C1 segment of cervical spinal cord (tissue), 14 donors: ENCODE results near the gene LARGE2.
A peak's percentile ranks its signal among the peaks of the same experiment; 100 is the strongest.

Source experiments
- DNase-seq, 14 donors: peaks; one replicate each; lab custom pipeline; 2025; lab: John Stamatoyannopoulos, UW

LARGE2 gene

DNA sequence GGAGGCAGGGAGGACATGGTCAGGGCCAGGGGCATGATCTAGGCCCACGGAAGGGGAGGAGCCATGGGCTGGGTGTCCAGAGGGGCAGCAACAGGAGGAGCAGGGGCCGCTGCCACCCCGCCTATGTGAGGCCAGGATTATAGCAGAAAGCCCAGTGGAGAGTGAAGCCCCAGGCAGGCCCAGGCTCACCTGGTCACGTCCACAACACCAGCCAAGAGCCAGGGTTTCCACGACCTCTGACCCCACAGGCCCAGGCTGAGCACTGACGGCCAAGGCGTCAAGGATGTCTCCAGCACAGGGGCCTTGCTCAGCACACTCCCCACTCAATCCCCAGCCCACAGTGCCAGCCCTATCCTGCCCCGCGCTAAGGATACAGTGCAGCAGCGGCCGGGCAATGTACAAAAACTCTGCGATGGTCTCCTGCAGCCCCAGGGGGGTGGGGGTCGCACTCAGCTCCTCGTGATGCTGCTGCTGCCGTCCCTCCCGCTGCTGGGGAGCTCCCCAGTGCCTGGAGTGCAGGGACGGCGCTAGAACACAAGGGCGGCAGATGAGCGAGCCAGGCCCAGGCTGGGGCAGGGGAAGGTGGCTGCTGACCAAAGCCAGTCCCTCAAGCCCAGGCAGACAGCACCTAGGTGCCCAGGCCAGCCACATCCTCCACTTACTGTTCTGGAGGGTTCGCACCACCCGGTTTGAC is 8.4 kb upstream of the LARGE2 start:
- DNase-seq = no peak

DNA sequence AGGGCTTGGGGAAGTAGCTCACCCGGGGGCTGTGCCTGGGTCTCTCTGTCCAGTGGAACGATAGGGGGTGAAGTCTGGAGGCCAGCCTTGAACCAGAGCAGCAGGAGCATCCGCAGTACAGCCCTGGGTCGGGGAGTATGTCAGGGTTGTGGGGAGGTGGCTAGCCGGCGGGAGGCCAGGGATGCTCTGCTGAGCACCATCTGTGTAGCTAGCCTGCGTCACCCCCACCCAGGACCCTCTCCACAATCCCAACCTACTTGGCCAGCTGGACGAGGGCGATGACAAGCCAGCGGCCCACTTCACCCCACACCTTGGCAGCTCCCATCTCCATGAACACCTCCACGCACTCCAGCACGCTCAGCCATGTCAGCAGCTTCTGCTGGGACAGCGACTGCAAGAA is 7.0 kb upstream of the LARGE2 start:
- no peak for DNase-seq

DNA sequence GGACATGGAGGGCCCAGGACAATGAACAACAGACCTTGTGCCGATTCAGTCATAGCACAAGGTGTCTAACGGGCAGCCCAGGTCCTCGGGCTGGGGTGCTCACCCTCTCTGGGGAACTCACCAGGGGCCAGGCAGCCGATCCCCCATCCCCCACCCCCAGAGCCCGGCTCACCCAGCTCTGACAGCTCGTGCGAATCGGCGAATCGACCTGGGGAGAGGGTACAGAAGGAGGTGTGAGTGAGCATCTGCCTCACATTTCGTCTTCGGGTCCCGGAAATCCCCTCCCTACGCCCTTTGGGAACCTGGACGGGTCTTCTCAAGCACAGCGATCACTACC is 5.2 kb upstream of the LARGE2 start:
- DNase-seq = no peak

DNA sequence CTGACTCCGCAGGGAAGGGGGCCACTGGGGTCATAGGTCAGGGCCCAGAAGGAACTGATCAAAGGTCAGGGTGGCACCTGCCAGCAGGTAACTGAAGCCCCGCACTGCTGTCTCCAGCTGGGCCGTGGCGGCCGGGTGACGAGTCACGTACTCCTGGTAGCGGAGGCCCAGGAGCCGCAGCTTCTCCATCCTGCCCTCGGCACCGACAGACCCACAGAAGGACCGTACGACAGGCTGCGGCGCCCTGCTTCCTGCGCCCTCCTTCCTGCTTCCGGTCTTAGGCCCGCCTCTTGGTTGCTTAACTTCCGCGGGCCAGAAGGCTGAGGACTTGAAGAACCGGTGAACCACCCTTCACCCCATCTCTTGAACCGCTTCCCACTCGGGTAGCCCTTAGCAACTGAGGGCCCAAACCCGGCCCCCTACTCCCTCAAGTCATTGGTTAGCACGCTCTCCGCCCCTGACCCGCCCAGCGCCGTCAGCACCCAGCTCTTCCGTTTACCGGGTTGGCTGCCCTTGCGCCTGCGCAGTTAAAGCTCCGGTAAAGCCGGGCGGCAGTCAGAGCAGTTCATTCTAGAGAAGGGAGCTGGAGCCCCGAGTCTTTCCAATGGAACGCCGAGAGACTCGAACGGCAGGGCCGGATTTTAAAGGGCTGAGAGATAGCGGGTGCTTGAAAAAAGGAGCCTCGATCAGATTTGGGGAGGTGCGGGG is 4.7 kb upstream of the LARGE2 start, which contains the start of gene PEX16:
PEX16 (minus strand) TSS at position 255 of the 708 bp plus-strand sequence; CDS start at position 189, 66 bp downstream.
- peak; percentile 45 to 97 (median 93) for DNase-seq

DNA sequence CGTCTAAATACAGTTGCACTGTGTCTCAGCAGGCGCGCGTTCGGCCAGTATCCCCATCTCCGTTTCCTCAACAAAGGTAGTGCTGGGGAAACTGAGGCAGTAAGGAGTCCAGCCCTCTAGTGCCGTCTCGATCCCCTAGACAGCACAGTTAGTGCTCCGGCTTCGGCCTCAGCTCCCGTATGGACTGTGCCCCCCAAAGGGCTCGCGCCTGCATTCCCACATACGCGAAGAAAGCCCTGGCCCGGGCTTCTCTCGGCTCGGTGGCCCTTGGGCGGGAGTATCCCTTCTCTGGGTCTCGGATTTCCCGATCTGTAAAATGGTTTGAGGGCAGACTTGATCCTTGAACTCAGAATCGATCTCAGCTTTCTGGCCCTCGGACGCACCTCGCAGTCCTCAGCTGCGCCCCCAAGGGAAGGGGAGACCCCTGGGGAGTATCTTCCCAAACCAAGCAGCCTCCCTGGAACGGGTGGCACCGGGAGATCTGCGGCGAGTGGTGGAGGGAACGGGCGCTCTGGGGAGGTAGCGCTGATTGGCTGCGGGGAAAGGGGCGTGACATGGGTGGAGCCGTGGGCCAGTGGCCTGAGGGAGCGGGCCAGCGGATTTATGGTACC is 4.0 kb upstream of the LARGE2 start:
- DNase-seq = peak in 12 of 14 donors; percentile 44 to 82 (median 74)

DNA sequence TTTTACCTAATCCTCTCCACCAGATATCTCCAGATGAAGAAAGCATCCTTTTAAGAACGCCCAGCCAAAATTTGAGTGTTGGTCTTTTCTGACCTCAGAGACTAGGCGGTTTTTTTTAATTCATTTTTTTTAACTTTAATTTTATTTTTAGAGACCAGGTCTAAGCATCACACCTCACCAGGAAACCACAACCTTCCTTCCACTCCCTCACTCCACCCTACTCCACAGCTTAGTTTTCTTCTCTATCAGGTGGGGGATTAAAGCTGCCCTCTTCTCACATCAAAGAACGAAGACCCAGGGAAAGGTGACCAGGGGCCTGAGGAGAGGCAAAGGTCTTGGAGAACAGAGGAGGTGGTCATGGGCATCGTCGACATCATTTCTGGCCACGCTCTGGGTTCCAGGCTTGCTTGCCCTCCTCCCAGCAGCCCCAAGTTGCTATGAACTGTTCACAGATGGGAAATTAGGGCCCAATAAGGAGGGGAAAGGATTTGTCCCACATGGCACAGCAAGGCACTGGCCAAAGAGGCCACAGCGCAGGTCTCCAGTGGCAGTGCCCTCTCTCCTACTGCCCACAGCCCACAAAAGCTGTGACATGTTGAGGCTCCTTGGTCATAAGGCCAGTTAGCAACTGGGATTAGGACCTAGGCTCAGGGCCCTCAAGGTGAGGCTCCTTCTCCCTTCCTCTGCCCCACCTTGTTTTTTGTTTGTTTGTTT is 3.3 kb upstream of the LARGE2 start:
- no peak for DNase-seq

DNA sequence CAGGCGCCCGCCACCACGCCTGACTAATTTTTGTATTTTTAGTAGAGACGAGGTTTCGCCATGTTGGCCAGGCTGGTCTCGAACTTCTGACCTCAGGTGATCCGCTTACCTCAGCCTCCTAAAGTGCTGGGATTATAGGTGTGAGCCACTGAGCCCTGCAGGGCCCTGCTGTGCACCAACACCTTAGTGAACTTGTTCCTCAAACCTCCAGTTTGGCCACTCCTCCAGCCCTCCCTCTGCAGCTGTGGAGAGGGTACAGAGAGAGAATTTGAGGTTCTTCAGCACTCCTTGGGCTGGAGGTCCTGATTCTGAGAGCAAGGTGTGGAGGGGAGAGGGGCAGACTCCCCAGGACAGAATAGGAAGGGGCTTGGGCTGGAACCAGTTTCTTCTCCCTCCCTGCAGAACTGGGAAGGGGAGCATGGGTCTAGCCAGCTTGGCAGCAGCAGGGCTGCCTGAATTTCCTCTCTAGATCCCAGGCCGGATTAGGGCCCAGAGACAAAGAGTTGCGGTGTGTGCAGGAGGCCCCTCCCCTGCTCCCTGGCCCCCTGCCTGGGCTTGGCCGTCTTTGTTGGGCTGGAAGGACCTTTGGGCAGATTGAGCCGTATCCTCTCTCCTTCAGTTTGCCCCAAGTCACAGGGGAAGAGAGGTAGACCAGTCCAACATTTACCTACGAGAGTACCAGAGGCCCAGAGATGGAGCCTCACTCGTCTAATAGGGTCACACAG is 2.5 kb upstream of the LARGE2 start:
- no peak for DNase-seq

DNA sequence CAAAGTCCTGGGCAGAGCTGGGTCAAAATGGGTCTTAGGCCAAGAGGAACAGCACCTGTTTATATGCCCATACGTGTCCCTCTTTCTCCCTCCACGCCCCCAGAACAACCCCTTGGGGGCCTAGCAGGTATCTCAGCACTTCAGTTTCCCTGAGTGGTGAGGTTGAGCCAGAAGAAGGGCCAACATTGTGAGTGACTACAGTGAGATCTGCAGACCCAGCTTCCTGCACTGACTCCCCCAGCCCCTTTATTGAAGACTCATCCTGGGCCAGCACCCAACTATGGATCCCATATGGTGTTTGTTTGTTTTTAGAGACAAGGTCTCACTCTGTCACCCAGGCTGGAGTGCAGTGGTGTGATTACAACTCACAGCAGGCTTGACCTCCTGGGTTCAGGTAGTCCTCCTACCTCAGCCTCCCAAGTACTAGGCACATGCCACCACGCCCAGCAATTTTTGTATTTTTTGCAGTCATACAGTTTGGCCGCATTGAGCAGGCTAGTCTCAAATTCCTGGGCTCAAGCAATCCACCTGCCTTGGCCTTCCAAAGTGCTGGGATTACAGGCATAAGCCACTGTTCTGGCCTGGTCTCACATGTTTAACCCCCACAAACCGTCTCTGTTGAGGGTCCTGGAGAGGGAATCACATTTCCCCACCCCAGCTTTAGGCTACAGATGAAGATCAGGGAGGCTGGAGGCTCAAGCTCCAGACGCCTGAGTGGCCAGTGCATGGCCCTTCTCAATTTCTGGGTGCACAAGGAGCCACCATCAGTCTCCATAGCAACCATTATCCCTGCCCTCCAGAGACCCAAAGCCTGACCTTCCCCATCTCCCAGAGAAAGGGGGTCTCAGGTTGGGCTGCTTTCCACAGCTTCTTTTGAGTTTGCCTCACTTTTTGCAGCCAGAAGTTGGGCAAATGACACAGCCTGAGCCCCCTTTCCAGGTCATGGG is 1.7 kb upstream of the LARGE2 start:
- no peak for DNase-seq

DNA sequence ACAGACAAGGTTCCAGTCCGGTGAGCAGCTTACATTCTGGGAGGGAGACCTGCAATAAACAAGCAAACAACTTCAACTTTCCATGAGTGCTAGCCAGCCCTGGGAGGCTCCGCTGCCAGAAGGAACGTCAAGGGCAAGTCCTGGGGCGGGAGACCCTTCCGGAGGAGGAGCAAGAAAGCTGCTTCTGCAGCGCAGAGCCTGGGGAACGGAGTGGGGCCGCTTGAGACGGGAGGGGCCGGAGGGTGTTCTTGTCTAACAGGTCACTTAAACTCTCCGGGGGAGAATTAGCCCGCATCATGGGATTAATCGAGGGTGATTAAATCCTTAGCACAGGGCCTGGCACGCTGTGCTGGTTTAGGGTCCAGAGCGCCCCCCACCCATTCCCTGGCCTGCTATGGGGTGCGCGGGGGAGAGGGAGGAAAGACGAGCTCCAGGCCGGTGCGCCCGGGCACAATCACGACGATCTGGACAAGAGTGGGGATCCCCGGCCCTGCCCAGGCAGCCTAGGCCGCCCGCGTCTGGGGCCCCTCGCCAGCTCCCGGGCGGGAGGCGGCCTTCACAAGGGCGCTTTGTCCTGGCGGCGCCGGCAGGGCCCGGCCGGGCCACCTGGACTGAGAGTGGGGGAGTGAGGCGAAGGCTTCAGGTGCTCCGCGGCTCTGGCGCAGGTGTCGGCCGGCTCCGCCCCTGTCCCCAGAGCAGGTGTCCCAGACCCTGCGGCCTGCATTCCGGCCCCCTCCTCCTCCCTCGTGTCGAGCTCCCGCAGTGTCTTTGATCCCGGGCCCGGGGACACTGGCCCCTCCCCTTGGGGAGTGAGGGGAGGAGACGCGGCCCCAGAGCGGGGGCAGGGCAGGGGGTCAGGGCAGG is 663 bp upstream of the LARGE2 start:
- no peak for DNase-seq

DNA sequence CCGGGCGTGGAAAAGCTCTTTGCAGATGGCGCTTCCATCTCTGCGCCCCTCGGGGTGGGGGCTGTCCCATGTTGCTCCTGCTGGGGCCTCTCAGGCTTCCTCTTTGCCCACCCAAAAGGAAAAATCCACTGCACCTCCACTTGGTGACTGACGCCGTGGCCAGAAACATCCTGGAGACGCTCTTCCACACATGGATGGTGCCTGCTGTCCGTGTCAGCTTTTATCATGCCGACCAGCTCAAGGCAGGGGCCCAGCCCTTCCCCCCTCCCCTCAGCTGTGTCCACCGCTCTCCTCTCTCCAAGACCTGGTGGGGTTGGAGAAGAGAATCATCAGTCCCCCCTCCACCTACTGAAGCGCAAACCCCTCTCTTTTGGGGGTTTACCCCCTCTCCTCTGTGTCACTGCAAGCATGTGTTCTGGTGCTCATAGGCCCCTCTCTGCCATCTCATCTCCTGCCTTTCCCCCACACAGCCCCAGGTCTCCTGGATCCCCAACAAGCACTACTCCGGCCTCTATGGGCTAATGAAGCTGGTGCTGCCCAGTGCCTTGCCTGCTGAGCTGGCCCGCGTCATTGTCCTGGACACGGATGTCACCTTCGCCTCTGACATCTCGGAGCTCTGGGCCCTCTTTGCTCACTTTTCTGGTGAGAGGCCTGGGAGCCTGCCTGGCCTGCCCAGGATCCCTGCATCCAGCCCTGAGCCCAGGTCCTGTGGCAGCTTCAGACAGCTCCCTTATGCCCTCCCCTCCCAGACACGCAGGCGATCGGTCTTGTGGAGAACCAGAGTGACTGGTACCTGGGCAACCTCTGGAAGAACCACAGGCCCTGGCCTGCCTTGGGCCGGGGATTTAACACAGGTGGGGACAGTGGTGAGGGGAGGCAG is 1.8 kb downstream of the LARGE2 start:
- no peak for DNase-seq

DNA sequence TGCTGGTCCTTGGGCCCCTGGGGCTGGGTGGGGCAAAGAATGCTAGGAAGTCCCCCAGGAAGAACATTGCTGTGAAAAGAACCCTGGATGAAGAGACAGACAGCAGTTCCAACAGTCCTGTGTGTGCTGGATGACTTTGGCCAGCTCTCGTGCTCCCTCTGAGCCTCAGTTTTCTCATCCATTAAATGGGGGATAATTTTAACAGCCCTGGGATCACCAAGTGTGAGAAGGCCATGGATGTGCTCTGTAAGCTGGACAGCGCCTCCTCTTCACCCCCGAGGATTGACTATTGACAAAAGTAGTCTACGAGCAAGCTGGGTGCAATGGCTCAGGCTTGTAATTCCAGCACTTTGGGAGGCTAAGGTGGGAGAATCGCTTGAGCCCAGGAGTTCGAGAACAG is 2.5 kb downstream of the LARGE2 start:
- no peak for DNase-seq

DNA sequence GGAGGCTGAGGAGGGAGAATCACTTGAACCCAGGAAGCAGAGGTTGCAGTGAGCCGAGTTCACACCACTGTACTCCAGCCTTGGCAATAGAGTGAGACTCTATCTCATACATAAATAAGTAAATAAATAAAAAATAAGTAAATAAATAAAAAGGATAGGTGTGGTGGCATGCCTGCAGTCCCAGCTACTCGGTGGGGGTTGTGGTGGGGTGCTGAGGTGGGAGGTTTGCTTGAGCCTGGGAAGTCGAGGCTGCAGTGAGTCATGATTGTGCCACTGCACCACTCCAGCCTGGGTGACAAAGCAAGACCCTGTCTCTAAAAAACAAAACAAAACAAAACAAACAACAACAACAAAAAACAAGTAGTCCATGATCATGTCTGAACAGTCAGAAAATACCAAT is 3.1 kb downstream of the LARGE2 start:
- DNase-seq = no peak

DNA sequence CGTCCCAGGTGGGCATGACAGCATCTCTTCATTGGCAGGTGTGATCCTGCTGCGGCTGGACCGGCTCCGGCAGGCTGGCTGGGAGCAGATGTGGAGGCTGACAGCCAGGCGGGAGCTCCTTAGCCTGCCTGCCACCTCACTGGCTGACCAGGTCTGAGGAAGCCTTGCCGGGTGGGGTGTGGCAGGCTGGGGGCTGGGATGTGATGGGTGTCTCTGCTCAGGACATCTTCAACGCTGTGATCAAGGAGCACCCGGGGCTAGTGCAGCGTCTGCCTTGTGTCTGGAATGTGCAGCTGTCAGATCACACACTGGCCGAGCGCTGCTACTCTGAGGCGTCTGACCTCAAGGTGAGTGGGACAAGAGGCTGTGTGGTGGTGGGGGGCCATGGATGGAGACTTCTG is 3.5 kb downstream of the LARGE2 start:
- DNase-seq = no peak

DNA sequence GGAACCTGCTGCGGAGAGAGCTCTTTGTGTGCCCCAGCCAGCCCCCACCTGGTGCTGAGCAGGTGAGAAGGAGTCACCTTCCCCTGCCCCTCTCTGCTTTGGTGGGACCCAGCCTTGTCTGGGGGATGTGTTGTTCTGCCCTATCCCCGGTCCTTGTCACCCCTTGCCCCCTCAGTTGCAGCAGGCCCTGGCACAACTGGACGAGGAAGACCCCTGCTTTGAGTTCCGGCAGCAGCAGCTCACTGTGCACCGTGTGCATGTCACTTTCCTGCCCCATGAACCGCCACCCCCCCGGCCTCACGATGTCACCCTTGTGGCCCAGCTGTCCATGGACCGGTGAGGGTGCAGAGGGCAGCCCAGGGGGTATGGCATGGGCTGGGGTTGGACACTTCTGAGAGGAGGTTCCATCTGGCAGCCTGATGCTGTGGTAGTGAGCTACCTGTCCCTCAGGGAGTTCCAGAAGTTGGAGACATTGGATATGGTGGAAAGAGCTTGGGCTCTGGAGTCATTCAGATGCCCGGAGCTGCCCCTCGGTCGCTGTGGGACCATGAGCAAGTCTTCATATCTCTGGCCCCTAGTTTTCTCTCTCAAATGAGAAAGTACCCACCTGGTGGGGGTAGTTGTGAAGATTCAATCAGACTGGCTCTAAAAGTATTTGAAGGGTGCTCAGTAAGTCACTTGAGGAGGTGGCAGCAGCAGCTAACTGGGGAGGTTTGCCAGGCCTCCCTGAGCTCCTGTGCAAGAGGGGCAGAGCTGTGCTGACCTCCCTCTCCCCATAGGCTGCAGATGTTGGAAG is 4.3 kb downstream of the LARGE2 start:
- no peak for DNase-seq

DNA sequence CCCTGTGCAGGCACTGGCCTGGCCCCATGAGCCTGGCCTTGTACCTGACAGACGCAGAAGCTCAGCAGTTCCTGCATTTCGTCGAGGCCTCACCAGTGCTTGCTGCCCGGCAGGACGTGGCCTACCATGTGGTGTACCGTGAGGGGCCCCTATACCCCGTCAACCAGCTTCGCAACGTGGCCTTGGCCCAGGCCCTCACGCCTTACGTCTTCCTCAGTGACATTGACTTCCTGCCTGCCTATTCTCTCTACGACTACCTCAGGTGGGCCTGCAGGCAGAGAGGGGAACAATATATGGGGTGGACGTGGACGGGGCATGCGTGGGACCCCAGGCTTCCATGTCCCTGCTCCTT is 4.9 kb downstream of the LARGE2 start:
- no peak for DNase-seq

DNA sequence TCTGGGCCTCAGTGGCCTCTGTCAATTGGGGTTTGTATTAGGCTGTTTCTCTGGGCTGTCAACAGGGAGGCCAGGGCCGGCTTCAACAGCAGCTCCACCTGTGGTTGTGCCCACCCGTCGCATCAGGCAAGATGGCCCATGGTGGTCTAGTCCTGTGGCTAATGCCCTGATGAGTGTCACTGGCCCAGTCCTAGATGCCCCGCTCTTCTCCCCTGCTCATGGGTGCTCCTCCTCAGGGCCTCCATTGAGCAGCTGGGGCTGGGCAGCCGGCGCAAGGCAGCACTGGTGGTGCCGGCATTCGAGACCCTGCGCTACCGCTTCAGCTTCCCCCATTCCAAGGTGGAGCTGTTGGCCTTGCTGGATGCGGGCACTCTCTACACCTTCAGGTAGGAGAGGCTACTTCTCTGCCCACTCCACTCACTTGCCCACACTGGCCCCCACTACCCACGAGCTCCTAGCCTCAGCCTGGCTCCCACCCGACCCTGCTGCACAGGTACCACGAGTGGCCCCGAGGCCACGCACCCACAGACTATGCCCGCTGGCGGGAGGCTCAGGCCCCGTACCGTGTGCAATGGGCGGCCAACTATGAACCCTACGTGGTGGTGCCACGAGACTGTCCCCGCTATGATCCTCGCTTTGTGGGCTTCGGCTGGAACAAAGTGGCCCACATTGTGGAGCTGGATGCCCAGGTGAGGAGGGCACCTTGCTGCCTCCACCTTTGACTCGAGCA is 5.4 kb downstream of the LARGE2 start:
- no peak for DNase-seq
